Gastroesophageal sphincter (tissue), 4 donors: ENCODE results near the gene CRIP2. TPM values are rescaled to one million over a fixed set of nuclear protein-coding genes. Genes with fewer than 3 reads are reported as not detected.

Experiments
- ATAC-seq: fragments of 150-250 bp; one replicate; pipeline ENCODE4 v1.9.1; 2016; ENCODE audit warnings: mild to moderate bottlenecking, moderate library complexity
- H3K27ac ChIP-seq, 4 donors: fragments of 200-600 bp; sonication (generic) in 3 of 4; 1 replicate in 3 of 4; 2 replicates in 1 of 4; pipeline ENCODE4 v1.5.1; 2016 to 2019
- H3K27me3 ChIP-seq: fragments of 200-600 bp; sonication (generic); one replicate; pipeline ENCODE4 v1.5.1; 2019
- H3K36me3 ChIP-seq, 2 donors: fragments of 200-600 bp; sonication (generic); one replicate each; pipeline ENCODE4 v1.5.1; 2019; ENCODE audit warnings: control low read depth in 1 of 2
- H3K4me1 ChIP-seq, 3 donors: fragments of 200-600 bp; sonication (generic); 1 replicate in 2 of 3; 2 replicates in 1 of 3; pipeline ENCODE4 v1.5.1; 2016 to 2019; ENCODE audit warnings: control low read depth in 2 of 3
- H3K4me3 ChIP-seq, 2 donors: fragments of 200-600 bp; sonication (generic); one replicate each; pipeline ENCODE4 v1.5.1; 2019; ENCODE audit warnings: mild to moderate bottlenecking in 1 of 2, moderate library complexity in 1 of 2
- H3K9me3 ChIP-seq, 3 donors: fragments of 200-600 bp; sonication (generic); one replicate each; pipeline ENCODE4 v1.5.1; 2017 to 2019; ENCODE audit warnings: control low read depth in 2 of 3
- EP300 ChIP-seq: sonication (generic); formaldehyde crosslinking; IDR thresholded peaks from one replicate; pipeline ENCODE4 v1.6.1; 2017; ENCODE audit warnings: antibody characterized with exemption, mild to moderate bottlenecking
- POLR2A ChIP-seq, 2 donors: fragments of 450-650 bp; IDR thresholded peaks; one replicate each; pipeline ENCODE4 v1.6.1; 2017; ENCODE audit warnings: antibody characterized with exemption in 2 of 2, mild to moderate bottlenecking in 2 of 2, moderate library complexity in 1 of 2
- POLR2AphosphoS5 ChIP-seq: sonication (generic); formaldehyde crosslinking; IDR thresholded peaks from one replicate; pipeline ENCODE4 v1.6.1; 2017; ENCODE audit warnings: antibody characterized with exemption
- WGBS, 2 donors: methylation state at CpG; one replicate each; pipeline ENCODE4 v1.1.5; 2018; ENCODE audit warnings: low coverage in 1 of 2; 5-methylcytosine and 5-hydroxymethylcytosine counted together
- total RNA-seq, 4 donors: library from RNA; depleted of rRNA; stranded (reverse); fragments of >200 nt; gene quantifications; one replicate each; pipeline ENCODE4 v1.1.0, GENCODE V29; 2016
- TF ChIP-seq, protein P1 (sequence below), 4 experiments: fragments of 200-600 bp in 2 of 4; fragments of 450-650 bp in 2 of 4; sonication (generic) in 1 of 4; IDR thresholded peaks; one replicate each; pipeline ENCODE4 v1.5.1; 2017 to 2019; ENCODE audit warnings: antibody characterized with exemption in 4 of 4, mild to moderate bottlenecking in 2 of 4, moderate library complexity in 2 of 4

Gene CRIP2
- total RNA-seq, 4 donors from 2014 or later: 165 to 518 (median 343) TPM

DNA sequence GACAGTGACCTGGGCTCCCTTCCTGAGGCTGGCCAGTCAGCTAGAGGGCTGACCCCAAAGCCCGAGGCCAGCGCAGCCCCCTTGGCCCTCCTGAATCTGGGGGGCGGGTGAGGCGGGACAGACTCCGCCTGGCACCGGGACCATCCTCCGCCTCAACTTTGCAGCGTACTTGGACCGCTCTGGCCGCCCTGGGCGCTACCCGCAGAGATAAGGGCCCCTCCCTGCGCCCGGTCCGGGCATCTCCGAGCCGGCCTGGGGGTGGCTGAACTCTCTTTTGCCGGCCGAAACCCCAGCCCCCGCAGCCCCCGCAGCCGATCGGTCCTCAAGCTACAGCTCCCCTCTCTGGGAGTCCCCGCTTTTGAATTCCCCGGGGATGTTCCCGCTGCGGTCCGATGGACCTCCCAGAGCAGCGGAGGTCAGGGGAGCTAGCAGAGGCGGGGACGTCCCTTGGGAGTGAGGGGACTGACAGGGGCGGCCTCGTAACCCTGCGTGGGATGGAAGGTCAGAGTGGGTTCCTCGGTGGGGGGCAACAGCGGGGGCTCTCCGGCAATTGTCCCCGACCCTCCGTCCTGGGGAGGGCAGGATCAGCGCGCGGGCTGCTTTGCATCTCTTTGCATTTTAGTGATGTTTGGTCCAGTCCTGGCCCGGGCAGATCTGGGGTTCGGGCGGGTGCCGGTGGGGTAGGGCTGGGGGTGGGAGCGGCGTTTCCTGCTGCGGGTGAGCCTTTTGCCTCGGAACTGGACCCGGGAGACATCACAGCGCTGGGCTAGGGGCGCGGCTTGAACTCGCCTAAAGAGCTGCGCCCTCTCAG is 11.7 kb downstream of the CRIP2 start, which contains the start of gene CRIP1:
CRIP1 (plus strand) TSS at position 724 of the 811 bp plus-strand sequence. CDS start 374 bp downstream, outside the sequence.
- Histone ChIP-seq H3K4me3 (peak within 1 kb of the TSS; percentile 28 to 61), H3K27ac (peak within 1 kb of the TSS; percentile 70 to 97 (median 94)), H3K36me3 (no peaks in the 10 kb centered on the region), H3K9me3 (no peaks in the 10 kb centered on the region), H3K4me1 (peaks cover 4 to 91% (median 78%) of the 10 kb centered on the region in 3 donors), H3K27me3 (no peaks in the 10 kb centered on the region)
- no peak for ATAC-seq
- TF ChIP-seq, protein P1, sequence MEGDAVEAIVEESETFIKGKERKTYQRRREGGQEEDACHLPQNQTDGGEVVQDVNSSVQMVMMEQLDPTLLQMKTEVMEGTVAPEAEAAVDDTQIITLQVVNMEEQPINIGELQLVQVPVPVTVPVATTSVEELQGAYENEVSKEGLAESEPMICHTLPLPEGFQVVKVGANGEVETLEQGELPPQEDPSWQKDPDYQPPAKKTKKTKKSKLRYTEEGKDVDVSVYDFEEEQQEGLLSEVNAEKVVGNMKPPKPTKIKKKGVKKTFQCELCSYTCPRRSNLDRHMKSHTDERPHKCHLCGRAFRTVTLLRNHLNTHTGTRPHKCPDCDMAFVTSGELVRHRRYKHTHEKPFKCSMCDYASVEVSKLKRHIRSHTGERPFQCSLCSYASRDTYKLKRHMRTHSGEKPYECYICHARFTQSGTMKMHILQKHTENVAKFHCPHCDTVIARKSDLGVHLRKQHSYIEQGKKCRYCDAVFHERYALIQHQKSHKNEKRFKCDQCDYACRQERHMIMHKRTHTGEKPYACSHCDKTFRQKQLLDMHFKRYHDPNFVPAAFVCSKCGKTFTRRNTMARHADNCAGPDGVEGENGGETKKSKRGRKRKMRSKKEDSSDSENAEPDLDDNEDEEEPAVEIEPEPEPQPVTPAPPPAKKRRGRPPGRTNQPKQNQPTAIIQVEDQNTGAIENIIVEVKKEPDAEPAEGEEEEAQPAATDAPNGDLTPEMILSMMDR (IDR thresholded peaks at IDR 0.05): no peak
- TF ChIP-seq POLR2AphosphoS5: no peak
- TF ChIP-seq POLR2A (IDR thresholded peaks at IDR 0.05): no peak
- TF ChIP-seq EP300: no peak
- WGBS, 2 donors: 41% methylated on average over 3 of the region's 56 CpGs; no CpG with 5 or more reads in 1 of the 2 donors

DNA sequence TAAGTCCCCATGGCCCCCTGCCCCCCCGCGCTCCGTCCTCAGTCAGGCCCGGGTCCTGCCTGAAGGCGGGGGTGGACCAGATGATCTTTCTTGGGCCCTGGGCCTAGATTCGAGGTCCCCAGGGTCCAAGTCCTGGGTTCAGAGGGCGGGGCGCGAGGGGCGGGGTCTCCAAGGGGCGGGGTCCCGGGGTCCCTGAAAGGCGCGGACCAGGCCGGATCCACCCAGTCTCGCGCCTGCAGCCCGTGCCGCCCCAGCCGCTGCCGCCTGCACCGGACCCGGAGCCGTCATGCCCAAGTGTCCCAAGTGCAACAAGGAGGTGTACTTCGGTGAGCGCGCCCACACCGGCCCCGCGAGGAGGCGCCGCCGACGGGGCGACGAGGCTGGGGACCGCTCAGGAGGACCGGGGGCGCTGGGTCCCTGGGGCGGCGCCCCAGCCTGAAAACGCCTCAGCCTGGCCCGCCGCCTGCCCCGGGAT is 12.4 kb downstream of the CRIP2 start:
- H3K36me3 ChIP-seq: no peaks in the 10 kb centered on the region
- peak overlapping the region; percentile 70 to 97 (median 94) for H3K27ac ChIP-seq
- H3K27me3 ChIP-seq: no peaks in the 10 kb centered on the region
- peak overlapping the region; percentile 28 to 61 for H3K4me3 ChIP-seq
- peaks cover 4 to 91% (median 77%) of the 10 kb centered on the region in 3 donors for H3K4me1 ChIP-seq
- H3K9me3 ChIP-seq: no peaks in the 10 kb centered on the region
- no peak for ATAC-seq
- no peak for TF ChIP-seq POLR2AphosphoS5
- TF ChIP-seq, protein P1 (IDR thresholded peaks at IDR 0.05): no peak
- peak; percentile 53 to 69 for TF ChIP-seq POLR2A (IDR thresholded peaks at IDR 0.05)
- WGBS, 2 donors: no CpG with 5 or more reads among the region's 45 CpGs

DNA sequence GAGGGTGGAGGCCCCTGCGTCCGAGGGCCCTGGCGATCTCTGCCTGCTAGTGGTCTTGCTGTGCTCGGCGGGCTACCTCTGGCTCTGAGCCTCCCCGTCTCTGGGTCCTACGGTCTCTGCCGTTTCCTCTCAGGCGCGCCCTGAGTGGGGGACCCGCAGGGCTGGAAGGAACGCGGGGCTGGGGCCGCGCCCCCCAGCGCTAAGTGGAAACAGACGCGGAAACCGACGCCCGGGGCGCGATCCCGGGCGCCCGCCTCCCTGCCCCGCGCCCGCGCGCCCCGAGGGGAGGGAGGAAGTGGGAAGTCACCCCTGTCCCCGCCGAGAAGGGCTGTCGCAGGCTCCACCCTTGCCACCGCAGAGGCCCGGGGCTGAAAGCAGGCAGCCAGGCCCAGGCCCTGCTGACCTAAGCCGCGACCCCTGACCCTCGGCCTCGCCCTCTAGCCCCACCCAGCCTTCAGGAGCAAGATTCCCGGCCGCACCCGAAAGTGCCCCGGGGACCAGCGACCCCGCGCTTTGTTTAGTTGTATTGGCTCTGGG is 12.9 kb downstream of the CRIP2 start:
- H3K36me3 ChIP-seq: peaks cover 0 to 1% of the 10 kb centered on the region in 2 donors
- TF ChIP-seq POLR2A (IDR thresholded peaks at IDR 0.05): peak in 1 of 2 donors; percentile 4
- no peak for TF ChIP-seq POLR2AphosphoS5
- TF ChIP-seq EP300: no peak
- H3K4me1 ChIP-seq: peaks cover 0 to 91% (median 72%) of the 10 kb centered on the region in 3 donors
- WGBS, 2 donors: no CpG with 5 or more reads among the region's 48 CpGs
- peak overlapping the region; percentile 28 to 61 for H3K4me3 ChIP-seq
- H3K27me3 ChIP-seq: no peaks in the 10 kb centered on the region
- ATAC-seq: no peak
- H3K9me3 ChIP-seq: no peaks in the 10 kb centered on the region
- H3K27ac ChIP-seq: peak overlapping the region; percentile 70 to 97 (median 94)

- Histone ChIP-seq H3K36me3 (peaks cover 0 to 8% of the 10 kb centered on the region in 2 donors), H3K27me3 (no peaks in the 10 kb centered on the region), H3K4me3 (peak overlapping the region; percentile 28 to 61), H3K27ac (peak overlapping the region; percentile 70 to 97 (median 94)), H3K4me1 (peaks cover 0 to 88% (median 65%) of the 10 kb centered on the region in 3 donors), H3K9me3 (no peaks in the 10 kb centered on the region)
- ATAC-seq: no peak
- no CpG with 5 or more reads among the region's 26 CpGs for WGBS, 2 donors
- no peak for TF ChIP-seq POLR2A (IDR thresholded peaks at IDR 0.05)
- no peak for TF ChIP-seq POLR2AphosphoS5
- TF ChIP-seq, protein P1 (IDR thresholded peaks at IDR 0.05): no peak
- no peak for TF ChIP-seq EP300
These were observed 13.6 kb downstream of the CRIP2 start for GRCh38 chr14:105487986-105488777.
